IPS-18c (cell line): ENCODE measurements around the gene PDGFD.
"Not testable (repeated sequence)": the region's sequence is repeated elsewhere in the genome, so short reads cannot be mapped to it uniquely, and the experiment has no call there.

Source experiments
- H3K4me3 ChIP-seq: 2 replicates; pipeline ENCODE4 v1.7.0; 2013; ENCODE audit warnings: low read depth, mild to moderate bottlenecking, low read length, moderate library complexity; ENCODE audit not compliant: insufficient read depth
- H3K9me3 ChIP-seq: one replicate; pipeline ENCODE4 v1.6.1; 2013; ENCODE audit warnings: mild to moderate bottlenecking, low read length, moderate library complexity; ENCODE audit not compliant: control insufficient read depth, insufficient read depth

PDGFD gene

GRCh38 chr11:104046858-104047257 is 117.1 kb downstream of the PDGFD start:
- not testable (repeated sequence) for H3K4me3 ChIP-seq, H3K9me3 ChIP-seq

GRCh38 chr11:104046331-104046730 is 117.6 kb downstream of the PDGFD start:
- peaks cover 2% of the 10 kb centered on the region for H3K9me3 ChIP-seq
- H3K4me3 ChIP-seq, result no peak overlapping the region

- Histone ChIP-seq H3K4me3 (no peak overlapping the region), H3K9me3 (no peaks in the 10 kb centered on the region)
Observed at GRCh38 chr11:104043678-104044239, 120.2 kb downstream of the PDGFD start.

- no peaks in the 10 kb centered on the region for H3K9me3 ChIP-seq
- H3K4me3 ChIP-seq, result no peak overlapping the region
Observed at GRCh38 chr11:104043142-104043541, 120.8 kb downstream of the PDGFD start.

GRCh38 chr11:104041792-104042191 is 122.2 kb downstream of the PDGFD start:
- Histone ChIP-seq H3K4me3 (no peak overlapping the region), H3K9me3 (no peaks in the 10 kb centered on the region)

- no peak overlapping the region for H3K4me3 ChIP-seq
- no peaks in the 10 kb centered on the region for H3K9me3 ChIP-seq
Observed at GRCh38 chr11:104036995-104037394, 127.0 kb downstream of the PDGFD start.

- Histone ChIP-seq H3K9me3 (no peaks in the 10 kb centered on the region), H3K4me3 (no peak within 1 kb of the TSS)
Observed at GRCh38 chr11:104036588-104036987, 127.4 kb downstream of the PDGFD start, which contains the start of gene DDI1. TSS of gene DDI1 (plus strand) at chr11:104036640. CDS start at chr11:104036823, 183 bp downstream.

- H3K9me3 ChIP-seq, result no peaks in the 10 kb centered on the region
- H3K4me3 ChIP-seq, result no peak overlapping the region
Observed at GRCh38 chr11:104033561-104033960, 130.4 kb downstream of the PDGFD start.

- no peak overlapping the region for H3K4me3 ChIP-seq
- no peaks in the 10 kb centered on the region for H3K9me3 ChIP-seq
Observed at GRCh38 chr11:104033134-104033533, 130.8 kb downstream of the PDGFD start.

GRCh38 chr11:104028476-104029263 is 135.3 kb downstream of the PDGFD start:
- H3K4me3 ChIP-seq, result no peak overlapping the region
- no peaks in the 10 kb centered on the region for H3K9me3 ChIP-seq

- H3K4me3 ChIP-seq, result no peak overlapping the region
- H3K9me3 ChIP-seq, result no peaks in the 10 kb centered on the region
Observed at GRCh38 chr11:104024572-104024971, 139.4 kb downstream of the PDGFD start.

GRCh38 chr11:104015649-104016415 is 148.1 kb downstream of the PDGFD start:
- no peak overlapping the region for H3K4me3 ChIP-seq

GRCh38 chr11:104011044-104011443 is 152.9 kb downstream of the PDGFD start:
- no peaks in the 10 kb centered on the region for H3K9me3 ChIP-seq
- H3K4me3 ChIP-seq, result no peak overlapping the region

More at GRCh38 chr11:104015649-104016415, 148.1 kb downstream of the PDGFD start:
- H3K9me3 ChIP-seq, result no peaks in the 10 kb centered on the region

- H3K4me3 ChIP-seq, result no peak overlapping the region
- H3K9me3 ChIP-seq, result no peaks in the 10 kb centered on the region
Observed at GRCh38 chr11:104009744-104010143, 154.2 kb downstream of the PDGFD start.

GRCh38 chr11:104005234-104005855 is 158.6 kb downstream of the PDGFD start:
- no peak overlapping the region for H3K4me3 ChIP-seq
- H3K9me3 ChIP-seq, result no peaks in the 10 kb centered on the region

- no peak overlapping the region for H3K4me3 ChIP-seq
- H3K9me3 ChIP-seq, result no peaks in the 10 kb centered on the region
Observed at GRCh38 chr11:104003491-104003890, 160.5 kb downstream of the PDGFD start.

- Histone ChIP-seq H3K4me3 (no peak overlapping the region), H3K9me3 (no peaks in the 10 kb centered on the region)
Observed at GRCh38 chr11:104001561-104002056, 162.3 kb downstream of the PDGFD start.
